Measurements from ENCODE around the gene CLCN3. TPM values are rescaled to one million over a fixed set of nuclear protein-coding genes. Genes with fewer than 3 reads are reported as not detected.

The CLCN3 gene
- total and polyA plus RNA-seq, 9 of the 15 experiments (the other 6 are each of a cell fraction or from before 2014, with no cell fraction given), result 12.7 to 60.6 (median 38.5) TPM

DNA sequence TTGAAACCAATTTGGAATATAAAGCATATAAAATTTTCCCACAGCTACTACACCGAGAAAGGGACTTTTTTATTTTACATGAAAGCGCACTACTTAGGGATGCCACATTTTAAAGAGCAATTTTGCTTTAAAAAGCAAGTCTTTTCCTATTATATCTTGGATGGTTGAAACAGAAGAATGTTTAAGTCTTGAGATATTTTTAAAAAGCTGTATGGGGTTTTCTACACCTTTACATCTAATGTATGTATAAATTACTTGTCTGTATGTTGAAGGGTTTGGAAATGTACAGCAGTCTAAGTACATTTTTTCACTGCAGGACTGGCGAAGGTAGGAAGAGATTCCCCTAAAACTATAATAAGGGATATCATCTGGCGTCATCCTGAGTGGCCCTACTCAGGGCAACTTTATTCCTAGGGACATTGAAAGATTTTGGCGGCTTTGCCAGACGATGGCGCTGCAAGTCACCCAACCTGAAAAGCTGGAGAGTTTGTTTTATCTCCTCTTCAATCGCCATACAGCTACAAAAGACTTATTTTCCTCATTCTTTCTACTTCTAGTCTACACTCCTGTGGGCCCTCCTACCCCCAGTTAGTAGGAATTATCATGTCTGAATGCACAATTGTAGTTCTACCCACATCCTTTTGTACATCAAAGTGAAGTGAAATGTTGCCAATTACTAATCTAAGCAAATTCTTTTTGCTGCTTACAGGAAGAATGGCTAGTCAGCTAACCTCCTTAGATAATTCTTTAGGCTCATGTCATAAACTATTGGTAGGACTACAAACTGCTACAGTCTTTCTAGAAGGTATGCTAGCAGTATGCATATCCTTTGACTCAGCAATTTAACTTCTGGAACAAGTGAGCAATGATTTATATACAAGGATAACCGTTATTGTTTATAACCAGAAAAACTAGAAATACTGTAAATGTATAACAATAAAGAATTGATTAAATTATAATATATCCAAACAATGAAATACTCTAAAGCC lies 7.2 kb upstream of the CLCN3 start (continued):
- TF ChIP-seq IRF1 (CRISPR knock-in tag; IDR thresholded peaks at IDR 0.05; ENCODE audit: borderline replicate concordance) (no peak), HES1 (IDR thresholded peaks at IDR 0.05; ENCODE audit: low read depth) (no peak), NR2F6 (CRISPR knock-in tag; IDR thresholded peaks at IDR 0.05) (no peak), RBM25 (IDR thresholded peaks at IDR 0.05; ENCODE audit: low read depth, low read length, severe bottlenecking) (no peak), ZNF232 (CRISPR knock-in tag; IDR thresholded peaks at IDR 0.05) (no peak), ZNF511 (CRISPR knock-in tag; IDR thresholded peaks at IDR 0.05) (no peak), DNMT1 (IDR thresholded peaks at IDR 0.05) (no peak), ZNF57 (CRISPR knock-in tag; IDR thresholded peaks at IDR 0.05) (no peak), ZNF589 (CRISPR knock-in tag; IDR thresholded peaks at IDR 0.05; ENCODE audit: low read depth) (no peak), KHSRP (IDR thresholded peaks at IDR 0.05) (no peak), FOXP1 (CRISPR knock-in tag; IDR thresholded peaks at IDR 0.05) (no peak), MTF1 (CRISPR knock-in tag; IDR thresholded peaks at IDR 0.05; ENCODE audit: borderline replicate concordance) (no peak)
- TF ChIP-seq, protein P1, sequence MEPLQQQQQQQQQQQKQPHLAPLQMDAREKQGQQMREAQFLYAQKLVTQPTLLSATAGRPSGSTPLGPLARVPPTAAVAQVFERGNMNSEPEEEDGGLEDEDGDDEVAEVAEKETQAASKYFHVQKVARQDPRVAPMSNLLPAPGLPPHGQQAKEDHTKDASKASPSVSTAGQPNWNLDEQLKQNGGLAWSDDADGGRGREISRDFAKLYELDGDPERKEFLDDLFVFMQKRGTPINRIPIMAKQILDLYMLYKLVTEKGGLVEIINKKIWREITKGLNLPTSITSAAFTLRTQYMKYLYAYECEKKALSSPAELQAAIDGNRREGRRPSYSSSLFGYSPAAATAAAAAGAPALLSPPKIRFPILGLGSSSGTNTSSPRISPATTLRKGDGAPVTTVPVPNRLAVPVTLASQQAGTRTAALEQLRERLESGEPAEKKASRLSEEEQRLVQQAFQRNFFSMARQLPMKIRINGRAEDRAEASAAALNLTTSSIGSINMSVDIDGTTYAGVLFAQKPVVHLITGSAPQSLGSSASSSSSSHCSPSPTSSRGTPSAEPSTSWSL (CRISPR knock-in tag; IDR thresholded peaks at IDR 0.05; ENCODE audit: borderline replicate concordance), result no peak

All from K562 (cell line).